ENCODE measurements around the gene NUMB. TPM values are rescaled to one million over a fixed set of nuclear protein-coding genes. Genes with fewer than 3 reads are reported as not detected.

NUMB gene
- total RNA-seq, 1 experiment from 2014 or later, result 46.5 TPM

- H3K27ac Mint-ChIP-seq, result no peak overlapping the region; a peak in 1 of 7 replicates
- H4K91ac ChIP-seq (ENCODE audit: insufficient read length, low read depth, low read length), result no peak overlapping the region
- no peak overlapping the region for H2BK5ac ChIP-seq (ENCODE audit: insufficient read length, low read length)
- no peak overlapping the region for H2AK5ac ChIP-seq (ENCODE audit: insufficient read length, low read length)
- H2BK20ac ChIP-seq (ENCODE audit: low read depth, low read length, poor library complexity, severe bottlenecking), result no peak overlapping the region
- H2AFZ ChIP-seq (ENCODE audit: low read length), result no peak overlapping the region
- H3K79me2 ChIP-seq (ENCODE audit: insufficient read depth, low read length), result no peaks in the 10 kb centered on the region
- TF ChIP-seq CTCF (conservative IDR thresholded peaks at IDR 0.05), result no peak
- no peak overlapping the region for H3T11ph ChIP-seq (ENCODE audit: low read length)
- H3K36me3 Mint-ChIP-seq (ENCODE audit: insufficient read depth in 1 of 3, low read depth in 3 of 3), result peaks cover 0 to 2% (median 0%) of the 10 kb centered on the region in 3 experiments; a peak in 1 of 7 replicates
- no peaks in the 10 kb centered on the region for H3K27me3 ChIP-seq (ENCODE audit: insufficient read depth, low read length)
- no peak overlapping the region for H3K4ac ChIP-seq (ENCODE audit: low read depth, low read length)
- H3K27ac ChIP-seq (ENCODE audit: insufficient read length, low read depth, low read length), result no peak overlapping the region
- 0 out of 4 replicates have a peak, but pooled peaks cover 0 to 4% of the 10 kb centered on the region in 2 experiments for H3K4me1 Mint-ChIP-seq
- no peak overlapping the region for H3K18ac ChIP-seq (ENCODE audit: insufficient read length, low read depth, low read length)
- no peak overlapping the region for H3K4me3 Mint-ChIP-seq
- H2BK120ac ChIP-seq (ENCODE audit: low read depth, low read length, poor library complexity, severe bottlenecking), result no peak overlapping the region
- H3K4me1 ChIP-seq (ENCODE audit: insufficient read depth, low read length), result no peaks in the 10 kb centered on the region
- no peak overlapping the region for H3K56ac ChIP-seq (ENCODE audit: insufficient read length, low read depth, low read length)
- no peak for DNase-seq
- H3K9me3 Mint-ChIP-seq, result no peaks in the 10 kb centered on the region
- no peak overlapping the region for H3K4me2 ChIP-seq (ENCODE audit: insufficient read depth, insufficient read length, low read length)
- no CpG with 5 or more reads among the region's 10 CpGs for WGBS (ENCODE audit: extremely low coverage, insufficient read length, low lambda C conversion rate)
- no peak overlapping the region for H2BK12ac ChIP-seq (ENCODE audit: insufficient read length, low read depth, low read length)
- H3K23me2 ChIP-seq (ENCODE audit: insufficient read length, low read depth, low read length, poor library complexity, severe bottlenecking), result no peaks in the 10 kb centered on the region
- H4K8ac ChIP-seq (replicated peaks; ENCODE audit: insufficient read length, low read depth, low read length), result no peak overlapping the region
- no peak overlapping the region for H3K14ac ChIP-seq (ENCODE audit: insufficient read depth, low read length)
- H3K23ac ChIP-seq (ENCODE audit: insufficient read length, low read depth, low read length), result no peak overlapping the region
- no peak overlapping the region for H3K9ac ChIP-seq (ENCODE audit: extremely low read depth, insufficient read length, low read length)
- H3K9me3 ChIP-seq (ENCODE audit: control insufficient read depth, low read depth, low read length), result no peaks in the 10 kb centered on the region
- H4K5ac ChIP-seq (ENCODE audit: insufficient read length, low read depth, low read length), result no peak overlapping the region
- H4K20me1 ChIP-seq (ENCODE audit: control insufficient read depth, insufficient read depth, insufficient read length), result no peaks in the 10 kb centered on the region
- H3K27me3 Mint-ChIP-seq (ENCODE audit: low read depth), result no peaks in the 10 kb centered on the region; the same call in 1 of the 2 replicates
- H2BK15ac ChIP-seq (ENCODE audit: low read depth, low read length), result no peak overlapping the region
- no peaks in the 10 kb centered on the region for H3K79me1 ChIP-seq (ENCODE audit: insufficient read depth, low read depth, low read length, poor library complexity, severe bottlenecking)
Measured at GRCh38 chr14:73253323-73253610, 205.1 kb downstream of the NUMB start.
